Measurements from ENCODE around the gene HACD1.
"Not testable (repeated sequence)": the region's sequence is repeated elsewhere in the genome, so short reads cannot be mapped to it uniquely, and the experiment has no call there.

Gene HACD1

DNA sequence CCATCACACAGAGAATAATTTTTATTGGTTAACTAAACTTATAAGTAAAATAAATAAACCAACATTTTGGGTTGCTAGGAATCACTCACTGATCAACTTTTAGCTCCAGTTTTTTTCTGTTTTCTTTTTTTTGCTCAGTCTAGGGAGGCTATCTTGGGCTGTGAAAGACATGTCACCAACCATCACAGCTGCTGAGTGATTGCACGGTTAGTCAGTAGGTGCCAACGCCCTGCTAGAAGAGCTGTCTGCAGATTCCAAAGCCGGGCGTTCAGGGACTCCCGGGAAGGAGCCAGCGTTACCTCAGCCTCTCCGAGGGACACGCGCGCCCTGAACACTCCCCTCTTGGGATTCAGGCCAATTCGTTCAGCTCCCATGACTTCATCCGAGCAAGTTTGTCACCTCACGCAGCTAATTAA is 26.2 kb upstream of the HACD1 start:
- peak in 1 of 2 experiments; percentile 44 for DNase-seq (ENCODE audit: low read depth in 2 of 2)

DNA sequence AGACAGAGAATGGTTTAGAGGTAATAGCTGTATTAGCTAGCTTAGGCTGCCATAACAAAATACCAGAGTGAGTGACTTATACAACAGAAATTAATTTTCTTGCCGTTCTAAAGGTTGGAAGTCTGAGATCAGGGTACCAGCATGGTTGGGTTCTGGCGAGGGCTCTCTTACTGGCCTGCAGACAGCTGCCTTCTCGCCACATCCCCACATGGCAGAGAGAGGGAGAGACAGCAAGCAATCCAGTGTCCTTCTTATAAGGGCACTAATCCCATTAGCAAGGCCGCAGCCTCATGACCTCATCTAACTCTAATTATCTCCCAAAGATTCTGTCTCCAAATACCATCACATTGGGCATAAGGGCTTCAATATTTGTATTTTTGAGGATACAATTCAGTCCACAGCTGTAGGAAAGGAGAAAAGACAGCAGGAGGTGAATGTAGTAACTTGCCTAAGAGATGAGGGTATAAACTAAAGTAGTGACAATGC is 23.2 kb upstream of the HACD1 start:
- DNase-seq (ENCODE audit: low read depth in 2 of 2), result no peak

DNA sequence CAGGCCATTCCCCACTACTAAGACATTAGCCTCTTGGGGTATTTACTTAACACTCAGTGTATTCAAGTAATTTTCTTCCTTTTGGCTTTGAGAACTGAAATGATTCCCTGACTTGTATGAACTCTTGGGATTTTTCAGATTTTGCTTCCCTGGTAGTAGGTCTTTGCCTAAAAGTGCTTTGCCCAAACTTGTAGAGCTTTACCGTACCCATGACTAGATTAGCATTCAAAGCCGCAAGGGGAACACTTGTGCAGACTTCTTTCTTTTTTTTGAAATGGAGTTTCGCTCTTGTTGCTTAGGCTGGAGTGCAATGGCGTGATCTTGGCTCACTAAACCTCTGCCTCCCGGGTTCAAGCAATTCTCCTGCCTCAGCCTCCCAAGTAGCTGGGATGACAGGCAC is 20.7 kb upstream of the HACD1 start:
- DNase-seq (ENCODE audit: low read depth in 2 of 2), result no peak

DNA sequence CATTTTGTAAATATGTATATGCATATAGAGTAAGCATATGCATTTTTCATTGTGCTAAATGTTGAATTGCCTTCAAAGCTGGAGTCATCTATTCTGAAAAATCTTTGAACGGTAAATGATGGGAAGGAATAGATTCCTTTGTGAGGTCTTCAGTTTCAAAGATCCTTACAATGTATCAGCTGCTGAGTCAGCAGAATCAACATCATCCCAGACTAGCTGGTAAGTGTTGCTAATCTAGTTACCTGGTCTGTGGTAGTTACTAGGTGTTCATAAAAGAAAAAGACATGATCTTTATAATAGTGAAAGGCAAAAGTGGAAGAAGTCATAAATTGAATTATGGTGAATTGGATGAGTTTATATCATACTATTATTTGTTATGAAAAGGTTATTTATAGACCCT is 16.2 kb upstream of the HACD1 start:
- no peak for DNase-seq (ENCODE audit: low read depth in 2 of 2)

DNA sequence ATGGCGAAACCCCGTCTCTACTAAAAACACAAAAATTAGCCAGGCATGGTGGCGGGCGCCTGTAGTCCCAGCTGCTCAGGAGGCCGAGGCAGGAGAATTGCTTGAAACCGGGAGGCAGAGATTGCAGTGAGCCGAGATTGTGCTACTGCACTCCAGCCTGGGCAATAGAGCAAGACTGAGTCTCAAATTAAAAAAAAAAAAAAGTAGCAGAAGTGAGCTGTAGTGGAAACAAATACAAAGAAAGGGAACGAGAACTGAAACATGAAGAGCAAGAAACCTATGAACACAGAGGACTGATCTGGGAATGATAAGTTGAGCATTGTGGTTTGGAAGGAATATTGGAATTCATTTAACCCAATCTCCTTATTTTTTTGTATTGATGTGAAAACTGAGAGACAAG is 15.4 kb upstream of the HACD1 start:
- DNase-seq (ENCODE audit: low read depth in 2 of 2), result not testable (repeated sequence)

DNA sequence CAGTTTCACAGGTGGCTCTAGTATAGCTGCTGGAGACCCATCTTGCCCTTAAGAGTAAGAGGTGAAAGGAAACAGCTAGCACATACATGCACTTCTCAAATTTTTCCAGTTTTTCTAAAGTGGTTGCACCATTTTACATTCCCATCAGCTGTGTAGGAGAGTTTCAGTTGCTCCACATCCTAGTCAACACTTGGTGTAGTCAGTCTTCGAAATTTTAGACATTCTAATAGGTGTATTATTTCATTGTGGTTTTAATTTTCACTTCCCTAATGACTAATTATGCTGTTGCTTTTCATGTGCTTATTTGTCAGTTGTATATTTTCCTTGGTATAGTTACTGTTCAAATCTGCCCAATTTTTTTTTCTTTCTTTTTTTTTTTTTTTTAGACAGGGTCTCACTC is 9.5 kb upstream of the HACD1 start:
- no peak for DNase-seq (ENCODE audit: low read depth in 2 of 2)

DNA sequence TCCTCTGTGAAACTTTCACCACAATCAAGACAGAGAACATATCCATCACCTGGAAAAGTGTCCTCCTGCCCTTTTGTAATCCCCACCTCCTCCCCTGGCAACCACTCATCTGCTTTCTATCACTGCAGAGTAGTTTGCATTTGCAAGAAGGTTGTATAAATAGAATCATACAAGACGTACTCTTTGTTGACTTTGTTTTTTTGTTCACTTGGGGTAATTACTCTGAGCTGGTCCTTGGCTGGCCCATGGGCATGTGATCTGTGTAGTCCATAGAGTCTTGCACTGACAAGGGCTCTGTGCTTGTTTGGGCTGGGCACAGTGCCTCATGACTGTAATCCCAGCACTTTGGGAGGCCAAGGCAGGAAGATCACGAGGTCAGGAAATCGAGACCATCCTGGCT is 7.8 kb upstream of the HACD1 start:
- no peak for DNase-seq (ENCODE audit: low read depth in 2 of 2)

DNA sequence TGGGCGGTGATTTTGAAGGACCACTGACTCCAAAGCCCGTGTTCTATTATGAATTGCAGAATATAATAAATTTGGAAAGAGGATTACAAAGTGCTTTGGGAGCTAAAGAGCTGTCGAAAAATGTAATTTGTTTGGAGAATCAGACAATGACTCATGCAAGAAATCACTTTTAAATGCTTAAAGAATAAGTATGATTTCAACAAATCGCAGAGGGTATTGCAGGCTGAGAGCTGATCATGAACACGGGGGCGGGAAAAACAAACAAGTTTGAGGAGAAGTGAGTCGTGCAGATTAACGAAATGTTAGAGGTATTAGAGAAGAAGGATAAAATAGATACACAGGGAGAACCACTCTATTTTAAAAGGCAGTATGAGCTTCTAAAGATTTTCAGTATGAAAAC is 4.9 kb upstream of the HACD1 start:
- no peak for DNase-seq (ENCODE audit: low read depth in 2 of 2)

DNA sequence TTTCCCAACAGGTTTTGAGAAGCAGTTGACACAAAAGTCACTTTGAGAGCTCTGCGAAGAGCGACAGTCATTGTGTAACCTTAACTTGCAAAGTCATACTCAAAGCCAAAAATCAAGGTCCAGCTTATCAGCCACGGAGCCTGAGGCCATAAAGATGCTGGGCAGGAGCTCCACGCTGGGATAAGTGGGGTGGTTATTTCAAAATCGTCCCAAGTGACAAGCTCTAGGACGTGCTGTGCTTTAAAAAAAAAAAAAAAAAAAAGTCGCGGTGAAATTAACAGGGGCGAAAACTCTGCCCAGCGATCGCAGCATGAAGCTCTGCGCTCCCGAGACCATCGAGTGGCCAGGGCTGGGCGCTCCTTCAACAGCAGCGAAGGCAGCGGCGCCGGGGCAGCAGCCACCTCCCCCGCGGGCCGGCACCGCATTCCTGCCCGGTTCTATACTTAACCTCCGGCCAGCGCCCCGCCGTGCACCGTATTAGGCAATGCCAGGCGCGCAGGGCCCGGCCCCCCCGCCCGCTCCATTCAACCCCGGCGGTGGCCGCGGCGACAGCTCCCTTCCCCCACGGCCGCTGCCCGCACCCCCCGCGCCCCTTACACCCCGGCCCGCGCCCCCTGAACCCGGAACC is 657 bp downstream of the HACD1 start:
- no peak for DNase-seq (ENCODE audit: low read depth in 2 of 2)

DNA sequence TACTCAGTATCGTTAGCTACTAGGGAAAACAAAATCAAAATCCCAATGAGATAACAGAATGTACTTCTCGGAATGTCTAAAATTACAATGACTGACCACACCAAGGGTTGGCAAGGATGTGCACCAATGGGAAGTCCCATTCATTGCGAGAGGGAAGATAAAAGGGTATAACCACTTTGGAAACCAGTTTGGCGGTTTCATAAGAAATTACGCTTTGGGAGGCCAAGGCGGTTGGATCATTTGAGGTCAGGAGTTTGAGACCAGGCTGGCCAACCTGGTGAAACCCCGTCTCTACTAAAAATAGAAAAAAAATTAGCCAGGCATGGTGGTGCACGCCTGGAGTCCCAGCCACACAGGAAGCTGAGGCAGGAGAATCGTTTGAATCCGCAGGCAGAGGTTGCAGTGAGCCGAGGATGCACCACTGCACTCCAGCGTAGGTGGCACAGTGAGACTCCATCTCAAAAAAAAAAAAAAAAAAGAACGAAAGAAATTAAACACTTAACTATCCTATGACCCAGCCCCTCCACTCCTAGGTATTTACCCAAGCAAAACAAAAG is 7.6 kb downstream of the HACD1 start:
- DNase-seq (ENCODE audit: low read depth in 2 of 2), result no peak

DNA sequence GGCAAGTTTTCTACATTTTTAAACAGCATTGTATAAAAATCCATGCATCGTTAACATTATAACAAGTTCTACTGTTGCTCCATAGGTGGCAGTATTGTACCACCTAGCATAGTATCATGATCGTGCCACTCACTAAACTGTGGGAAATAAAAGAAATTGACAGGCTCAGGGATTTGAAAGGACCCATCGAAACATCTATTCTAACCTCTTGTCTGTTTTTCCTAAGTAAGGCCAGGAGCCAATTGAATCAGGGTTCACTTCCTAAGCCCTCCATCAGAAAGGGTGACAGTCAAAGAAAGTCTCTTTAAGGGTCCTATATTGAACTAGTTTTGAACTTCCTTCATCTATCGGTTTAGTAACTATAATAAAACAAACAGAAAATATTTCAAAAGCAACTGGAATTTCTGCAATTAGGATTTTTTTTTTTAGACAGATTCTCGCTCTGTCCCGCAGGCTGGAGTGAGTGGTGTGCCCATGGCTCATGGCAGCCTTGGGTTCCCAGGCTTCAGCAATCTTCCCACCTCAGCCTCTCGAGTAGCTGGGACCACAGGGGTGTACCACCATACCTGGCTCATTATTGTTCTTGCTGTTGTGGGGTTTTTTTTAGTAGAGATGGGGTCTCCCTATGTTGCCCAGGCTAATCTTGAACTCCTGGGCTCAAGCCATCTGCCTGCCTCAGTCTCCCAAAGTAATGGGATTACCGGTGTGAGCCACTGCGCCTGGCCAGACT is 9.4 kb downstream of the HACD1 start:
- no peak for DNase-seq (ENCODE audit: low read depth in 2 of 2)

DNA sequence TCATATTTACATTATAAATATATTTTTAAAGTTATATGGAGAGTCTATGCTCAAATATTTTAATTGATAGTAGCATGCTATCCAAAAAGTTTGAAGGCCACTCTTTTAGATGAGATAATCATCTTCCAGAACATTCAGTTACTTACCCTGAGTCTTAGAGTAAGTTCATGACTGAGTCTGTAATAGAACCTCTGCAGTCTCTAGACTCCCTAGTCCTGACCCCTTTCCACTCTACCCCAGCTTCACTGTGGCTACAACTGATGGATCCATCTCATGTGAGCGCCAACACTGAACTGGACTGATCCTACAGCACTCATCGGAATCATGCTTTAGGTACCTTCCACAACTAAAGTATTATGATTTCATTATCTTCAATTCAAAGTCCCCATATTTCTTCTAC is 10.1 kb downstream of the HACD1 start:
- DNase-seq (ENCODE audit: low read depth in 2 of 2), result no peak

DNA sequence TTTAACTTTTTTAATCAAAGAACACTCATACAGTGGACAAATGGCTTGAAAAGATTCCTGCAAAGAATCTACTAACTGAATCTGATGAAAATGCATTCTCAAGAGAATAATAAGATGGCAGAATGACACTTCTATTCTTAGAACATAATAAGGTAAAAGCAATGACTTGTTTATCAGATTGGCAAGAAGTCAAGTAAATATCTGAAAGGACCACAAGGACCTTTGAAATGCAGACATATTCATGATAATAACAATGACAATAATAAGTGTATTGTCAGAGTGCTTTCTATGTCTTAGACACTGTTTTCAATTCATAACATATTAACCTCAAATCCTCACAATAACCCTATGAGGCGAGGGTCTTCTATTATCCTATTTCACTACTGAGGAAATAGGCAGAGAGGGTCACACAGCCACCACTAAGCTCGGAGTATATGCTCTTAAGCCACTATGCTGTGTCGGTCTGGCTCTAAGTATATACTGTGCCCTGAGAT is 10.6 kb downstream of the HACD1 start:
- DNase-seq (ENCODE audit: low read depth in 2 of 2), result no peak

DNA sequence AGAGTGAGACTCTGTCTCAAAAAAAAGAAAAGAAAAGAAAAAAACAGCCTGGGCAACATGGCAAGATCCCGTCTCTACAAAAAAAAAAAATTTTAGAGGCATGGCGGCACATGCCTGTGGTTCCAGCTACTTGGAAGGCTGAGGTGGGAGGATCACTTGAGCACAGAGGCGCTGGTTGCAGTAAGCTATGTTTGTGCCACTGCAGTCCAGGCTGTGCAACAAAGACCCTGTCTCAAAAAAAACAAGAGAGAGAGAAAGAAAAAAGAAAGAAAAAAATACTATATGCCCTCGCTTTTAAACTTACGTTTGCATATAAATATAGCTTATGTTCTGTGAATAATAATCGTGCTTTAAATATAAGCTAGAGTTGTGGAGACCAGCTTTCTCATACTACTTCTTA is 11.2 kb downstream of the HACD1 start:
- no peak for DNase-seq (ENCODE audit: low read depth in 2 of 2)

DNA sequence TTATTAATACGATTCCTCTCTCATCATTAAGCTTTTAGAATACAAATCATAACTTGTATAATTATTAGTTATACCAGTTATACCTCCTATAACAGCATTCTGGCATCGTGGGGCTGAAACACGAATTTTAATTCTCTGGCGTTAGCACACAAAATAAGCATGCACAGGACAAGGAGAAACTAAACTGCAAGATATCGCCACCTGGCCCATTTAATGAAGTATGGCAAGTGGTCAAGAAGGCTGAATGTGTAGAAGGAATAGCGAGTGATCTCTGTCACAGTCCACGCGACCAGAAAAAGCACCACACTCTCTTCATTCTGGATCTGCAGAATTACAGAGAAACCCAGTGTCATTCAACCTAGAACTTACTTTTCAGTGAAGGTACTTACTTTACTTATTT is 18.1 kb downstream of the HACD1 start:
- no peak for DNase-seq (ENCODE audit: low read depth in 2 of 2)

DNA sequence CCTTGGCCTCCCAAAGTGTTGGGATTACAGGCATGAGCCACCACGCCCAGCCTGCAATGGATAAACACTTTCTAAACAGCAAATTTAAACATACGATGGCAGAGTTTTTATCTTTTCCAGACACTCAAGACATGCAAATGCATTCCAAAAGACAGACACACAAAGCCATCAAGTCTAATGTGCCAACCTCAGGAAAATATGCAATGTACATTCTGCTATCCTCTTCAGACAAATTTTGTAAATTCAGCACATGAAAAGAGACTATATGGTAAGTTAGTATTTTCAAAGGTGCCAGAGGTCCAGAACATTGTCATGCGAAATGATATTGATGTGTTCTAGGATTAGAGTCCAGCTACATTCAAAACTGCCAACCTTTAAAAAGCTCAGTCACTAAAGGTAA is 19.8 kb downstream of the HACD1 start:
- DNase-seq (ENCODE audit: low read depth in 2 of 2), result no peak

DNA sequence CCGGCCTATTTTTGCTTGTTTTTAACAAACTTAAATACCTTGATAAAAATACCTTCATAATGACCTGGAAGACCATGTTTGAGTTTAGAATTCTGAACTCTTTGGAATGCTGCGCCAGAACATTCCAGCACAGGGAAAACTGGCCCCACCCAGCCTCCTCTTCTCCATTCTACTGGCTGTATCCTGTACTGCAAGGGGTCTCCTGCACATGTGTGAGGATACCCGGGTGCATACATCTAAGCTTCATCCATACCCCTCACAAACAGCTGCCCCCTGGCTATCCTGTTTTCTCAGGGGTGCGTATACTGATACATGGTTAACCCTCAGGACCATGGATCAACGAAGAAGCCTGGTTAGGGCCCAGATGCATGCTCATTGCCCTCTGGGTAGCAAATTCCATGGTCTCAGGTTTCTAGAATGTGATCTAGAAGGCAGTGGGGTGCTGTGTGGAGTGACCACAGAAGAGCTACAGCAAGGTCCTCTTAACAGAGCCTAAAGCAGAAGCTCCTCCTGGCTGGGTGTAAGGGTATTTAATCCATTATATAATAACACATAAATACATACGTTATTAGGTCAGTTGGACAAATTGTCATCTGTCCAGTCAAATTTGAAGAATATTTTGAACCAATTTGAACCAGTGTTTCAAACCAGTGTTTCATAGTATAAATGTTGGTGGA is 26.1 kb downstream of the HACD1 start:
- no peak for DNase-seq (ENCODE audit: low read depth in 2 of 2)

DNA sequence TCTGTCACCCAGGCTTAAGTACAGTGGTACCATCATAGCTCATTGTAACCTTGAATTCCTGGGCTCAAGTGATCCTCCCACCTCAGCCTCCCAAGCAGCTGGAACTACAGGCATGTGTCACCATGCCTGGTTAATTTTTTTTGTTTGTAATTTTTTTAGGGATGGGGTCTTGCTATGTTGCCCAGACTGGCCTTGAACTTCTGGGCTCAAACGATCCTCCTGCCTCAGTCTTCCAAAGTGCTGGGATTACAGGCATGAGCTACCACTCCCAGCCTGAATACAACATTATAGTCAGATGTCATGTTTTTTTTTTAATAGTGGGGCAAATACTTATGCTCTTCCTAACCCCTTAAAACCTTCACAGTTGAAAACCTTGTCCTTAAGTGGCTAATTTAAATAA is 27.9 kb downstream of the HACD1 start:
- not testable (repeated sequence) for DNase-seq (ENCODE audit: low read depth in 2 of 2)

DNA sequence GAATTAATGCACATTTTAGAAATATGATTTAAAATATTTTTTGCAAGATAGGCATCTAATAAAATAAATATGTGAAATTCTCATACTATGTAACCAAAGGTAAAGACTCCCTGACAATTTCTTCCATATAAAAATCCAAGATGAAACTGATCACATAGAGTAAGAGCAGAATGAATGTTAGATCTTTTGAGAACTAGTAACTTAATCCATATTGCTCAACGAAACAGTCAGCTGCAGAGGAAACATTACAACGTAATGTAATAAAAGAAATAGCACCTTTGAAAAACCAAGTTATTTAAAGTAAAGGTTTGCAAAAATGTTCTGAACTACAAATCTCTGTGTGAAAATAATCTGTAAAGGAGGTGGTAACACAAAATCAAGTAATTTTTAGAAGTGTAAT is 28.8 kb downstream of the HACD1 start:
- no peak for DNase-seq (ENCODE audit: low read depth in 2 of 2)

DNA sequence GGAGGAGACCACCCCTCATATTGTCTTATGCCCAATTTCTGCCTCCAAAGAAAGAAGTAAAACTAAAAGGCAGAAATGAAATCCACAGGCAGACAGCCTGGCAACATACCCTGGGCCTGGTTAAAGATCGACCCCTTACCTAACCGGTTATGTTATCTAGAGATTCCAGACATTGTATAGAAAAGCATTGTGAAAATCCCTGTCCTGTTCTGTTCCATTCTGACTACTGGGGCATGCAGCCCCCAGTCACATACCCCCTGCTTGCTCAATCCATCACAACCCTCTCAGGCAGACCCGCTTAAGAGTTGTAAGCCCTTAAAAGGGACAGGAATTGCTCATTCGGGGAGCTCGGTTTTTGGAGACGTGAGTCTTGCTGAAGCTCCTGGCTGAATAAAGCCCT is 29.9 kb downstream of the HACD1 start:
- DNase-seq (ENCODE audit: low read depth in 2 of 2), result not testable (repeated sequence)

DNA sequence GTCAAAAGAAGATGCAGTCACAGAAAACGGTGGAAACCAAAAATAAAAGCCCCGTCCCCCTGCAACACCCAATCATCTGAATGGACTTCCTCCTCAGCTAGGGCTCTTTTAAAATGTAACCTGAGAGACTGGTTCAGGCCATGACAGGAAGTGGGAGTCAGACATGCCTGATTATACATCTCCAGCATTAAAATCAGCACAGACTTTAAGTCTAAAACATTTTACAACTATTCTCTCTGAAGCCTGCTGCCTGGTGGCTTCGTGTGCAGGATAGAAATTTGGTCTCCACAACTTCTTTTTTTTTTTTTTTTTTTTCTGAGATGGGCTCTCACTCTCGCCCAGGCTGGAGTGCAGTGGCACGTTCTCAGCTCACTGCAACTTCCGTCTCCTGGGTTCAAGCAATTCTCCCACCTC is 30.3 kb downstream of the HACD1 start:
- DNase-seq (ENCODE audit: low read depth in 2 of 2), result no peak

DNA sequence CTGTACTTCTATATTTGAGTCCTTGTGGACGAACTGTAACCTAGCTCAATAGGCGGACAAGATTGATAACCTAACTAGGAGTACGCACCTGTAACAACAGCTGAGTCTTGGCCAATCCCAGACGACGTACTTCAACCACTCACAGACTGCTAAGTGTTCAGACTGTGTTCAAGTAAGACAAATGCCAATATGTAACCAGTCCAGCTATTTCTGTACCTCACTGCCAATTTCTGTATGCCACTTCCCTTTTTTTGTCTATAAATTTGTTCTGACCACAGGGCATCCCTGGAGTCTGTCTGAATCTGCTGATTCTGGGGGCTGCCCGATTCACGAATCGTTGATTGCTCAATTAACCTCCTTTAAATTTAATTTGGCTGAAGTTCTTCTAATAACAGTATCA is 32.2 kb downstream of the HACD1 start:
- no peak for DNase-seq (ENCODE audit: low read depth in 2 of 2)

DNA sequence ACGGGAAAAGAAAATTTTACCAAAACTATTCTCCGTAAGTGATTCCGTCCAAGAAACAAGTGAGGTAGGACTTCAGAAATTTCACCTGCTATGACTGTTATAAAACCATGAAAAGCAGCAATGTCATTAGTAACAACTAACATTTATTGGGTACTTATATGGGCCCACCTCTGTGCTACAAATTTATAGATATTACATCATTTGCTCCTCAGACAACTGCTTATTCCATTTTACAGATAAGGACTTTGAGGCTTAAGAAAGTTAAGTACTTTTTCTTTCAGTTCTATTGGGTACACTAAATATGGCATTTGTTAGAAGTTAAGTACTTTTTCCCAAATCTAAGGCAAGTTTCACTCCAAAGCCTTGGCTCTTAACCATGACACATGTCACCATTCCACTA is 36.3 kb downstream of the HACD1 start:
- DNase-seq (ENCODE audit: low read depth in 2 of 2), result no peak

Measured in fibroblast of skin of left biceps (primary cell).